GM18873 (cell line): ENCODE data around the gene NAA10.
A peak's percentile ranks its signal among the peaks of the same experiment; 100 is the strongest.

Experiments used
- ATAC-seq: cut with Tn5 transposase; IDR thresholded peaks from one replicate; pipeline ENCODE4 v1.9.1; 2021; ENCODE audit warnings: mild to moderate bottlenecking, moderate library complexity, moderate number of reproducible peaks; ENCODE audit not compliant: unreplicated experiment, low FRiP score

NAA10 gene

DNA sequence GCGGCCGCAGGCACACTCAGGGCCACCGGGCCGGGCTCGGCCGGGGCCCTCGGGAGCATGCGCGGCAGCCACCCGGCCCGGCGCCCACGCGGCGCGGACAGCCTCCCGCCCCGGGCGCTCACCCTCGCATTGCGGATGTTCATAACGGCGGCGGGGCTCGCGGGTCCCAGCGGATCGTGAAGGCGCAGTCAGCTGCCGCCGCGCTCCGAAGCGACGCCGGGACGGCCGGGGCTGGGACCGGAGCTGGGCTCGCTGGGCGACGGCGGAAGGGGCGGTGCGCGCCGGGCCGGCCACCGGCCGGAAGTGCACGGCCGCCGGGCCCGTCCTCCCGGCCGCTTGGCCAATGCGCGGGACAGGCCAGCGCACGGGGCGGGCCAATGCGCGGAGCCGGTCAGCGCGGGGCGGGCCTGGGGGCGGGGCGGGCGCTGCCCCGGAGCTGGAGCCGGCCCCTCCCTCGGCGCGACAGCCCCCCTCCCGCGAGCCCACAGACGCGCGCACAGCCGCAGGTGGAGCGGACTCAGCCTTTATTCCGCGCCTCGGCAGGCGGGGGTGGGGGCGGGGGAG is at the start of gene NAA10:
TSS of gene NAA10 (minus strand) at position 276 of the 564 bp plus-strand sequence. CDS start at position 143, 133 bp downstream.
- ATAC-seq, result peak; percentile 65

DNA sequence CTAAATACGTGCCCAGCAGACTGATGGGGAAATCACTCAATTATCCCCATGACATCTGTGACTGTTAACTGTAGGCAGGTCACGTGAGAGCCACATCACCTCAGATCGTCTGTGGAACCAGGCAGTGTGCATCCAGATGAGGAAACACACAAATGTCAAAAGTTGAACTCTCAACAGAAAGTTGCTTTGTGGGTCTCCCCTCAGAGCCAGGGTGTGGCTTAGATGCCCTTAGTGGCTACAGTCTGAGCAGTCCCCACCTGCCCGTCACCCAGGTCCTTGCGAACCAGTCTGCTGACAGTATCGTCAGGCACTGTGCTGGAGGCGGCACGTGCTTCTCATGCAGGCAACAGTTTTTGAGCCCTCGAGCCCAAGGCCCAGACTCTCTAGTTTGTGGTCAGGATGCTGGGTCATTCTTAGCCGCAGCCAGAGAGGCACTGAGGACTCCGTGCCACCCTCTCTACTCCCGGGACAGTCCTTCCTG is 48.5 kb upstream of the NAA10 start:
- ATAC-seq, result no peak

DNA sequence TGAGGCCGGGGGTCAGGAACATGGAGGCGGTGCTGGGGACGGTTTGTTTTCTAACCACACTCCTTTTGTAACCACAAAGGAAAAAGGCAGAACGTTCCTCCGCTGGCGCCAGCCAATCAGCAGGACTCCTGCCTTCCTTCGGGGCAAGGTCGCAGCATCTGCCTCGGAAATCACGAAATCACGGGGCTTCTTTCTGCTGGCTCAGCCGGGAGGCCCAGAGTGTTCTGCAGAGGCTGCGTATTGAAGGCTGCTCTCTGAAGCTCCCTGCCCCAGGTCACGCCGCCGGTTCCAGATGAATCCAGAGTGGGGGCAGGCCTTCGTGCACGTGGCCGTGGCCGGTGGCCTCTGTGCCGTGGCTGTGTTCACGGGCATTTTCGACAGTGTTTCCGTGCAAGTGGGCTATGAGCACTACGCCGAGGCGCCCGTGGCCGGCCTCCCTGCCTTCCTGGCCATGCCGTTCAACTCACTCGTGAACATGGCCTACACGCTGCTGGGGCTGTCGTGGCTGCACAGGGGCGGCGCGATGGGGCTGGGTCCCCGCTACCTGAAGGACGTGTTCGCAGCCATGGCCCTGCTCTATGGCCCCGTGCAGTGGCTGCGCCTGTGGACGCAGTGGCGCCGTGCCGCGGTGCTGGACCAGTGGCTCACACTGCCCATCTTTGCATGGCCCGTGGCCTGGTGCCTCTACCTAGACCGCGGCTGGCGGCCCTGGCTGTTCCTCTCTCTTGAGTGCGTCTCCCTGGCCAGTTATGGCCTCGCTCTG is 47.1 kb upstream of the NAA10 start:
- ATAC-seq, result no peak

DNA sequence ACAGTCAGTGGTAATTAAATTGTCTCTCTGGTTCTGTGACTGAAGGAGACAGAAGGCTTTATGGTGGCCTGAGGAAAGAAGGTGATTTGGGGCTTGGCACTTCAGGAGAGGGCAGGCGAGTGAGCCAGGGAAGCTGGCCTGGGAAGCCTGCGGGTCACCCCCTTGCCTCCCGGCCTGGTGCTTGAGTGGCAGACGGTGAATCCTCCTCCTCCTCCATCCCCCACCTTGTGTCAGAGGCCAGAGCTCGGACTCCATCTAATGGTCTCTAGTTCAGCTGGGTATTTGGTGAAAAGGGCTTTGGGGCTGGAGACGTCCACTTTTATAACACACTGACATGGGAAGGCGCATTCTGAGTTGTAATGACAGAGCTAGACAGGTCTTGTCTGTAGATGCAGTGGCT is 46.4 kb upstream of the NAA10 start:
- ATAC-seq, result no peak

DNA sequence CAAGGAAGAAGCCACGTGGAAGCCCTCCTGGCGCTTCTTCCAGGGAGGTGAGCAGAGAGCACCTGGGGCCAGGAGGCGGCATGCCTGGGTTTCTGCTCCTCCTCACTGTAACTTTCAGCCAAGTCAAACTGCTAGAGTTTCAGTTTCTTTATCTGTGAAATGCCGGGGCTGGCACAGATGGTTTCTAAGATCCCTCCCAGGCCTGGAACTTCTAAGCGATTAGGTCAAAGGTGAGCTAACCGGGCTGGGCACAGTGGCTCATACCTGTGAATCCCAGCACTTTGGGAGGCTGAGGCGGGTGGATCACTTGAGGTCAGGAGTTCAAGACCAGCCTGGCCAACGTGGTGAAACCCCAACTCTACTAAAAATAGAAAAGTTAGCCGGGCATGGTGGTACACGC is 45.6 kb upstream of the NAA10 start:
- ATAC-seq, result peak; percentile 54

DNA sequence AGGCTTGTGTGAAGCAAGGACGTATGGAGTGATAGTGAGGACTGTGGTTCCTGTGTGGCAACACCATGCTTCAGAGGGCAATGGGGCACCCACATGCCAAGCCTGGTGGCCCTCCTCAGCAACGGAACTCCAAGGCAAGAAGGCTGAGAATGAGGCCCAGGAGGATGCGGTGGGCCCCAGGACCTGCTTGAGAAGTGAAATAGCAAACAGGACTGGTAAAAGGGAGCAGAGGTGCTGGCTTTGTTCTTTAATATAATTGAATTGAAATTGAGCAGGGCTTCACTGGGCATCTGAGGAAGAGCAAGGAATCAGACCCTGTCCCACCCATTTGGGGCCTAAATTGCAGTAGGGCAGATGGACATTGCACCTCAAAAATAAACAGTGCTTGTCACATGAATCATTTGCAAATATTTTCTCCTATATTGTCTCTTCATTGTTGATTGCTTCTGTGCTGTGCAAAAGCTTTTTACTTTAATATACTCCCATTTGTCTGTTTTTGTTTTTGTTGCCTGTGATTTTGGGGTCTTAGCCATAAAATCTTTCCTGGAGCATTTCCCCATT is 40.0 kb upstream of the NAA10 start:
- no peak for ATAC-seq

DNA sequence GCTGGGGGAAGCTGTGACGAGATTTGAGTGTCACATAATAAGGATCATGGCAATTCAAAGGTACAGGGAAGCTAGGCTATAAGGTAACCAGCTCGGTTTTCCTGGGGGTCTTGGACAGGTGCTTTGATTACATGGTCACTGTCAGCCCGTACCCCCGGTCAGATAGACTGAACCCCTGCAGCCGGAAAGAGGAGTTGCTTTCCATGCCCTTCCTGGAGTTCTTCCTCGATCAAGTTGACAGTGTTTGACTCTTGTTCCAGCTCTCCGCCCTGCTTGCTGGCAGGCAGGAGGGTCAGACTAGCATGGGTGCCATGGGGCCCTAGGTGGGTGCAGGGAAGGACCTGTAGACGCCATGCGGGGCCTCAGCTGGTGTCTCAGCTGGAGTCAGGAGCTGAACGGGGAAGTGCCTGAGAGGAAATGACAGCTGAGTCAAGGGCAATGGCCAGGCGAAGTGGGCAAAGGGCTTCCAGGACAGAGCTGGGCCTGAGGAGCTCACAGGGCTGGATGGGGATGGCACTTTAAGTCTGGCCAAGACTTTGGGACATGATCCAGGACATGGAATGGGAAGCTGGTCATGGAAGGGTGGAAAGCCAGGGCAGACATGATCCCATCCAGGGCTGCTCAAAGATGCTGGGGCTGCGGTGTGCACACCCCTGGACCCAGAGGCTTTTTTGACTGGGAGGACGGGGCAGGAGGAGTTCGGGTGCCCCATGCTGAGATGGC is 39.3 kb upstream of the NAA10 start:
- no peak for ATAC-seq

DNA sequence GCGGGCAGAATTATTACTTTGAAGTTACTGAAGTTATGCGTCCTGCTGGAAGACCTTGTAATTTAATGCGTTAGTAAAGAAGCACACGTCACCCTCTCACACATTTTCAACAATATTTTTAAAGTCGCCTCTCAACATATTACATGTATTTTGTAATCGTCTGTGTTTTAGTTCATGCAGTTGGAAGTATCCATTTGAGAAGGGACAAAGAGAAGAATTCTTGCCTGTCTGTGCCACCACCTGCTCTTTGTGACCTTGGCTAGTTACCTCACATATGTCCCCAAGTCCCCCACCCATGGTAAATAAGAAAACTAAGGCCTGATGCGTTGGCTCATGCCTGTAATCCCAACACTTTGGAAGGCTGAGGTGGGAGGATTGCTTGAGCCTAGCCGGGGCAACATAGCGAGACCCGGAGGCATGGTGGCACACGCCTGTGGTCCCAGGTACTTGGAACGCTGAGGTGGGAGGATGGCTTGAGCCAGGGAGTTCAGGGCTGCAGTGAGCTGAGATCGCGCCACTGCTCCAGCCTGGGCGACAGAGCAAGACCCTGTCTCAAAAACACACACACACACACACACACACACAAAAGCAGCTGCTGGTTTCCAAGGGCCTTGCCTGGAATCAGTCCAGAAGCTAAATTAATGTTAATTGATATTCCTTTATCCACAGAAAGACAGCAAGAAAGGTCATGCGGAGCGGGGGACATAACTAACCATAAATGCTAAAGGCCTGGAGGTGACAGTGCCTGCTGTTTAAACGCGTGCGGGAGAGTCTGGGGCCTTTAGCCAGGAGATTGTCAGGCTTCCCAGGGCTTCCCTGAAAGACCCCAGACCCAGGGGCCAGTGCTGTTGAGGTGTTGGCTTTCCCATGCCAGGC is 38.5 kb upstream of the NAA10 start:
- no peak for ATAC-seq

DNA sequence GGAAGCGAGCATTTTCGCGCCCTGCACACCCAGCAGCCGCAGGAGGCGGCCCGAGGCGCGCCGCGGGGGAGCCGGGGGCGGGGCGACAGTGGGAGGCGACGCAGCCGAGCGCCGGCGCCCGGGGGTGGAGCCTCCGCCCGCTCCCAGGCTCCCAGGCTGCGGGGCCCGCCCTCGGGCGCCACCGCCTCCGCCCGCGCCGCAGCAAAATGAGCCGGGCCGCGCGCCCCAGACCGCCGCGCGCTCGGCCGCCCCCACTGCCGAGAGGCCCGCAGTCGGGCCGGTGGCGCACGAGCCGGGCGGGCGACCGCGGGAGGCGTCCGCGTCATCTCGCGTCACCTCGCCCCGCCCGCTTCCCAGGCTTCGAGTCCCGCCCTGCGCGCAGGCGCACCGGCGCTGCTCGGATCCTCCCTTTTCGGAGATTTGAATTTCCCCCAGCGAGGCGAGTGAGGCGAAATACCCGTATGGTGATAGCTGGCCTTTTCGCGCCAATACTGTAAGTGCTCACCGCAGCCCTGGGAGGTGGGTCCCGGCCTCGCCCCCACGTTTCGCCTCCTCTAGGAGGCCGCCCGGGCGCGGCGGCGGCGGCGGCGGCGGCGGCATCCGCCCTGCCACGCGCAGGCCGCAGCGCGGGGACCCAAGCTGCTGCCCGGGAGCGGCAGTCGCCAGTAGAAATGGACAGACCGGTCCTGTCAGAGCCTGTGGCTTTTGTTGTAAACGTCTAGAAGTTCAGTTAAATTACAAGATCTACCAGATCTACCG is 37.7 kb upstream of the NAA10 start, which contains the start of gene TMEM187:
TSS of gene TMEM187 (plus strand) at position 387 of the 759 bp plus-strand sequence. CDS start 9,309 bp downstream, outside the sequence.
- peak; percentile 37 for ATAC-seq

DNA sequence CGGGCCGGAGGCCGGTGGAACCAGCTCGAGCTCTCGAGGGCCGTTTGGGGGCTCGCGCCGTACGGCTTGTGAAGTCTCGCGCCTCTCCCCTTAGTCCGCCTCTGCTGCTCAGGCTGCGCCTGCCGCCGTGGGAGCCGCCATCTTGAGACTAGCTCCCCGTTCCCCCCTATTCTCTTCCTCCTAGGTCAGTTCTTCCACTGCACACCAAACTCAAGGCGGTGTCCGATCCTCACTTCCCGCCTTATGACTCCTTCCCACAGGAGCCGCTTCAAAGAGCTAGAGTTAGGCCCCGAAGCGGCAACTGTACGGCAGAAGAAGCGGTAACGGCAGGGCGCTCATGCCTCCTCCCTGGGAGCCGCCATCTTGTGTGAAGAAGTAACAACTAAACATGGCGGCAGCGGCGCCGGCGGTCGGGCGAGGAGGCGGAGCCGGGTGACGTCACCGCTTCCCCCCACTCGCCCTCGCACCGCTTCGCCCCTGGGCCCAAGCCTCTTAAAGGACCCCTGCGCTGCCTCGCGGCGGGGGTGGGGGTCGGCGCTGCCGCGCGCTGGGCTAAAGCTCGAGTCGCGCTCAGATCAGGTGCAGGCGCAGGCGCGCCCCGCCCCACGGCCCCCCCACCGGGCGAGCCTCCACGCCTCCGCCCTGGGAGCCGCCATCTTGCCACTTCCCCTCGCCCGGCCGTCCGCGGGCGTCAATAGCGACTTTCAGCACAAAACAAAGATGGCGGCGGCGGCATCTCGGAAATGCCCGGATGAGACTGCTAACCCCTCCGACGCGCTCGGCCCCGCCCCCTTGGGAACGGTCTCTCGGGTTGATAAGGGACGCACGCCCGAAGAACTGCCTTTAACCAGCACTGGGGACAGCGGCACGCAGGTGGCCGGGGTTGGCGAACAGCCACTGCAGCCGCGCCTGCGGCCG is 36.9 kb upstream of the NAA10 start, which contains the start of gene HCFC1:
TSS of gene HCFC1 (minus strand) at position 369 of the 918 bp plus-strand sequence. CDS start 978 bp downstream, outside the sequence.
- ATAC-seq, result peak; percentile 46

DNA sequence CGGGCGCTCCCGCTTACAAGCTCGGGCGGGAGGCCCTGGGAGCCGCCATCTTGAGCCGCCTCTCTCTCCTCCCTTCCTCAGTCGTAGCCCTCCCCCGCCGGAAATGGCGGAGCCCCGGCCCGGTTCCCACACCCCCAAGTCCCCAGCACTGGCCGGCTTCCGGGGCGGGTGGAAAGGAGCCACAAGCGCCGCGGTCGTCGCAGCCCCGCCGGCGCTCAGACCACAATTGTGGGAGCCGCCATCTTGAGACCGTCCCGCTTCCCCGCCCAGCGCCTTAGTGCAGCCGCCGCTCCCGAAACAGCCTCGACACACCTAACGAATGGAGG is 36.2 kb upstream of the NAA10 start:
- peak; percentile 37 for ATAC-seq

DNA sequence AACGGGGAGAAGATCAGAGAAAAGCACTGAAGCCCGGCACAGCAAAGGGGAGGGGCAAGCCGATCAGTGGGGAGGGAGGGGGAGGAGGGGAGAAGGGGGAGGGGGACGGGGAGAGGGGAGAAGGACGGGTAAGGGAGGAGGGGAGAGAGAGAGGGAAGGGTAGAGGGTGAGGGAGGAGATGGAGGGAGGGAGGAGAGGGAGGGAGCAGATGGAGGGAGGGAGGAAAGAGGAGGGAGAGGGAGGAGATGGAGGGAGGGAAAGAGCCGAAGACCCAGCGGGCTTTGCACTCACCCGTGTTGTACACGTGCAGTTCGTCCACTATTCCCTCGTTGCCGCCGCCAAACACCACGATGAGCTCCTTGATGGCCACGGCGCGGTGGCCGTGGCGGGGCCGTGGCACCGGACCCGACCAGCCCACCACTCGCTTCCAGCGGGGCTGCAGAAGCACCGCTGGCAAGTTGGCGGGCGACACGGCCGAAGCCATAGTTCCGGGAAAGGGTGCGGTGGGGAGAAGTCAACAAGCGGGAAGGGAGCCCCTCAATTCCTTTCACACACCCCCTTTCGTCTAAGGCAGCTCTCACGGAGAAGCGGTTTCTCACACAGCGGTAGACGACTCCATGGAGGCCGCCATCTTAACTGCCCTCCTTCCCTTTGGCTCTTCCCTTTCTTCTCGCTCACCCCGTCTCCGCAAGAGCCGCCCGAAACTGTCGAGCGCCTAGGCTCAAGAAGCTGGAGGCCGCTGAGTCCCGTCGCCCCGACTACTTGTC is 35.7 kb upstream of the NAA10 start:
- peak; percentile 2 for ATAC-seq

DNA sequence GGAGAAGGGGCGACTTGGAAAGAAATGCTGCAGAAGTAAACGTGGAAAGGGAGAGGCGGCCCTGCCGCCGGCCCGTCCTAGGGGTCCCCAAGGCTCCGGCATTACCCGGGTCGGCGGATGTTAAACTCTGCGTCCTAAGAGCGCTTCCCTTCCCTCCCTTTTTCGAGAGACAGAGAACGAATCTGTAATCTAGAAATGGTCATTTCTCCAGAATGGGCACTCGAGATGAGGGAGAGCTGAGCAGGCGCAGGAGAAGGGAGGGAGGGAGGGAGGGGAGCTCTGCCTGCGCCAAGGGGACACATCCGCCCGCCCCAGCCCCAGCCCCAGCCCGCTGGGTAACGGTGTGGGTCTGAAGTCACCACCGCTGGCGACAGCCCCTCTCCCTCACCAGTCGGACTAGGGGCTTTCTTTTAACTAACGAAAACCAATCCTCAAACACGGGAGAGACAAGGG is 35.1 kb upstream of the NAA10 start:
- no peak for ATAC-seq

DNA sequence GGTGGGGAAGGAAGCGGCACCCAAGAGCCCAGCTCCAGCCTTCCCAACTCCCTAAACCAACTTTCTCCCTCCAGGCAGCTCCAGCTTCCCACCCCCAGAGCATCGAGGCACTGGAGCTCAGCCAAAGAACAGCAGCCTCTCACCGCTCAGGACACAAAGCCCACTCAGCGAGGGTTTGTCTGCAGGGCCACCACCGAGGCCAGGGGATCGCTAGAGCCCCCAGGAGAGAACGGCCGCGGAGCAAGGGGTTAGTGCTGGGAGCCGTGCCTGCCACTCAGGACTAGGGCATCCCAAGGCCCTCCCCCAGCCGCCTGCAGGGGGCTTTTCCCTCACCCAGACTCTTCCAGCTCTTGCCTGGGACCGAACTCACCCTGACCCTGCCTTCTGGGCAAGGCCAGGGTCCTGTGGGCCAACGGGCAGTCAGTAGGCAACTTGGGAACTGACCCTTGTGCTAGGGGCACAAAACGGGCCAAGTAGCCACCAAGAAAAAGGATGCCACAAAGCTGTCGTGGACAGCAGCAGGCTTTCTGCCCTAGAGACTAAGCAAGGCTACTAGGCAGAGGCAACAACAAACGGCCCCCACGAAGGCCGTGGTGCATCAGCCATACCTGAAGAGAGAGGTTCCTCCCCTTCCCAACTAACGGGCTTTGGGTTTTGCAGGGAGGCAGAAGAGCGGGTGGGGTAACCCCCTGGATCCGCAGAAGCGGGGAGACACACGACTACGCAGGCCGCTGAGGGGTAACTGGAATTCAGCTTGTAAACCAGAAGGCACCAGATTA is 34.5 kb upstream of the NAA10 start:
- ATAC-seq, result no peak

DNA sequence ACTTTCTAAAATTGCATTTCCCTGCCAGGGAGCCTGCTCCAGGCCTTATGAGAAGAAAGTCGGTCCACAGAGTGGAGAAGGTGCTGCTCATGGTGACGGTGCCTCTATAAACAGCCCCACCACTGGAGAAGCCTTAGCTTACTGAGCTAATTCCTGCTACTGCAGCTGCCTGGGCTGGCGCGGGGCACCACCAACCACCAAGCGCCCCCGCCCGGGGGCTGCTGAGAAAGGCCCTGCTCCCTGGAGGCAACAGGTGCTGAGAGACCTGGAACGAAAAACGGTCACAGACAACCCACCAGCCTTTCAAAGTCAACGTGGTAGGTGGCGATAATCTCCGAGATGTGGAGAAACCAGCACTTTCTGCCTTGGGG is 33.9 kb upstream of the NAA10 start:
- no peak for ATAC-seq

DNA sequence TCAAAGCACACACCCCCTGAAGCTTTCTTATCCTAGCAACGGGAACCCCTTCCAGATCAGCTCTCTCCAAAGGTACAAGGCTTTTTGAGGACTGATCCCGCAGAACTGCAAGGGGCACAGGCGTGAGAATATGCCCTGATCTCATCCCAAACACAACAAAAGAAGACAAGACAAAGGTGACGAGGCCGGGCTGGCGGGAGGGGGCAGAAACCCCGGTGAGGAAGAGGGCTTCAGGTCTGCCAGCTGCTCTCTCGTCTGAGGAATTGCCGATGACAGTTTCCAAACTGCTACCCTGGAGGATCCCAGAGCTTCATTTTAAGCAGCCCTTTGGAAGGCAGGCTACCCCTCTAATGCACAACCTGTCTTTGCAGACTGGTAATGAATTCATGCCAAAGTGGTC is 33.4 kb upstream of the NAA10 start:
- ATAC-seq, result no peak
